ENCODE data around the gene PRKD2.
A peak's percentile ranks its signal among the peaks of the same experiment; 100 is the strongest.

Gene PRKD2

DNA sequence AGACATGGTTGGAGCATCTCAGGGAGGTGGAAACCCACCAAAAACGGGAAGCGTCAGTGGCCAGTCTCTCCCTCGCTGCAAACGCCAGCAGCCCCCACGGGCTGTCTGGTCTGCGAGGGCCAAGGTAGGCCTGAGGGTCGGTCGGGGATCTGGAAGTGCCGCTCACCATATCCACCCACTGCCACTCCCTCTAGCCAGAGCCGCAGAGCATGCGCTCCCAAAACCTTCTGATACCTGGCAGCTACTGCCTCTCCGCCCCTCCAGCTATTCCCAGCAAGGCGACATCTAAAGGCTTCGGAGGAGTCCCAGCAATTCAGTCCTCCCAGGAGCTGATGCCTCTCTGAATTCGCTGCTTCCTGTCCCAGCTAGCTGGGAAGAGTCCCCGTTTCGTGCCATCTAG lies 24.5 kb upstream of the PRKD2 start:
- no peak for DNase-seq (ENCODE audit: low spot score)

DNA sequence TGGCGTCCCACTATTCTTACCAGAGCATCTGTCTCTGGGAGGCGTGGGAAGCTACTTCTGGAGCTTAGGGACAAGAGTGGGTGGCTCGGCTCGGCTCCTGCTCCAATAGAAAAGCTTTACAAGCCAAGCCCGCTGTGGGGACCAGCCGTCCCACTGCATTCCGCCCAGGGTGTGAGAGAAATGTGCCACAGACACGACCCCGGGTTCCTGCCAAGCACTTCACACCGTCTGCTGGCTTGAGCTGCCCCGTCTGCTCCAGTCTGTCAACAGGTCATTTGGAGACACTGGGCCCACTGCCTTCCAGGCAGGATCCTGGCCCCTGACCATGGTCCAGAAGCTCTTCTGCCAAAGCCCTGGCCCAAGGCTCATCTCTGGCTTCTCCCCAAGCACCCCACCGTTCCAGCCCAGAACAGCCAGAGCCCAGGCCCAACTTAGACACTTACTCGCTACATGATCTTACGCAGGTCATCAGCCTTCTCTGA lies 22.4 kb upstream of the PRKD2 start:
- DNase-seq (ENCODE audit: low spot score) = no peak

DNA sequence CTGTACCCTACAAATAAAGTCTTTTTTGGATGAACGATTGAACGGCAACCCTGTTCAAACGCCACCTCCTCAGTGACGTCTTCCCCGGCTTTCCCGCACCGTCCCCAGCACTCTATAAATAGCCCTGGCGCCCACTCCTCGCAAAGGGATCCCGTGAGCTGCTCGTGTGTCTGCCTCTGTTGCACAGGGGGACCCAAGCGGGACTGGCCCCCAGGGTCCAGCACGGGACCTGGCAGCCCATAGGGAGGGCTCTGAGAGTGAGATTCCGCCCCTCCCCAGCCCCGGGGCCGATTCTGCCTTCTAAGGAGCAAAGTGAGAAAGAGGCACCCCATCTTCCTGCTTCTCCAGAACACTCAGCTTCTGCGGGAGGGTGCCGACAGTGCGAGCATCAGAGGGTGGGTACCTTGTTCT lies 20.9 kb upstream of the PRKD2 start:
- DNase-seq (ENCODE audit: low spot score) = no peak

DNA sequence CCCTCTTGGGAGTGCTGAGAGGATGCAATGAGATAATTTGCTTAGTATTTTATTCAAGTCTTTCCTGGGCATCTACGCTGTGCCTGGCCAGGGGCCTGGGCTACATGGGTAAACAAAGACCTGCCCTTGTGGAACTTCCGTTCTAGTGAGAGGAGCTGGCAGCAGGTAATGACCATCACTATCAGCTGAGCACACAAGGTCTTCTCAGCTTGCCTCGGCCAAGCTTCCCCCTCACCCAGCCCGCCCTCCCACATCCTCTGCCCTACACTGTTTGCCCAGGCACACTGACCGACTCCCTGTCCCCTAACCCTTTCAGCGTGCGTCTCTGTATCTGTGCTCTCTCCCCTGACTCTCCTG lies 20.4 kb upstream of the PRKD2 start:
- no peak for DNase-seq (ENCODE audit: low spot score)

DNA sequence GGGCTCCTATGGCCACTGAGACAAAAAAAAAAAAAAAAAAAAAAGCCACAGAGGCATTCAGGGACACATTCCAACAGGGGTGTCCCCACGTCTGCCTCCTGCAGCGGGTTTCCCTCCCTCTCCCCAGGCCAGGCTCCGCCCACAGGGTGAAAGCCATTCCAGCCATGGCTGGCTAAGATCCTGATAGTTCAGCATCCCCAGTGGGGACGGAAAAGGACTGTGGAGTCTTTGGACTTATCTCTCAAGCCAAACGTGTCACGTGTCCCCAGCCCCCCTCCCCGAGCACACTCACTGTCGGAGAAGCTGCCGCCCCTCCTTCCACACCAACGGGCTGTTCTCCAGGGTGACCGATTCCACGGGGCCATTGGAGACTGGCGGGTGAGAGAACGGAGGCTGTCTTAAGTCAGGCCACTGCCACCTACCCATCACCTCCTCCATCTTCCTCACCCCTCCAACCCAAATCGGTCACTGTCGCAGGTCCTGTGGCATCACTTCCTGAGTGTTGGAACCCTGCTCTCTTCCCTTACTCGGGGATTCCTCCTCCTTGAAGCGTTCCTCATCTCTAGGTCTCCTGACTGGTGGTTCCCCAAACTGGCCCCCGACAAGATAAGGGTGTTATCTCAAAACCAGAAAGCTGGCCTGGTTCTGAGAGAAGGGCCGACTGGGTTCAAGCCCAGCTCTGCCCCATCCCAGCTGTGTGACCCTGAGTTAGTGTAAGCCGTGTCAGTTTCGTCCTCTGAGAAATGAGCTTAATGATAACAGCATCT lies 19.8 kb upstream of the PRKD2 start:
- no peak for DNase-seq (ENCODE audit: low spot score)

DNA sequence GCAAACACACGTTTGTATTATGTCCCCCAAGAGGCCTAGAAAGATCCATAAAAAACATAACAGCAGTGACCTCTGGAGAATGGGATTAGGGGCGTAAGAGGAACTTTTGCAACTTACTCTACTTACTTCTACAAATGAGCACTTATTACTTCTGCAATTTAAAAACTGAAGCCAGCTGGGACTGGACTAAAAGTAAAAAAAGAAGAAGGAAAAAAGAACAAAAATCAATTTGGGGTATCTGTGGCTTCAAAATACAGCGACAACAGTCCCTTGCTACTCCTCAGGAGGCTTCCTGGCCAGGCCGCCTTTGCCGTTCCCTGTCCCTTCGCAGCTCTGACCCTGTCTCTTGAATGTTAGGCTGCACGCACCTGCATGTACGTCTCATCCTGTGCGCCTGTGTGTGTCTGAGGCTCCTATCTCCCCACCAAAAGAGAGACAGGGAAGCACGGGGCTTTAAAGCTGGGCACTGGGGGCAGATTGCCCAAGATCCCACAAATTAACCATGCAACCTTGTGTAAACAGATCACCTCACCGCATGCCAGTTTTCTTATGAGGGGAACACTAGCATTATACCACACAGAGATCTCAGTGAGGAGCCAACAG lies 16.9 kb upstream of the PRKD2 start:
- DNase-seq (ENCODE audit: low spot score) = no peak

DNA sequence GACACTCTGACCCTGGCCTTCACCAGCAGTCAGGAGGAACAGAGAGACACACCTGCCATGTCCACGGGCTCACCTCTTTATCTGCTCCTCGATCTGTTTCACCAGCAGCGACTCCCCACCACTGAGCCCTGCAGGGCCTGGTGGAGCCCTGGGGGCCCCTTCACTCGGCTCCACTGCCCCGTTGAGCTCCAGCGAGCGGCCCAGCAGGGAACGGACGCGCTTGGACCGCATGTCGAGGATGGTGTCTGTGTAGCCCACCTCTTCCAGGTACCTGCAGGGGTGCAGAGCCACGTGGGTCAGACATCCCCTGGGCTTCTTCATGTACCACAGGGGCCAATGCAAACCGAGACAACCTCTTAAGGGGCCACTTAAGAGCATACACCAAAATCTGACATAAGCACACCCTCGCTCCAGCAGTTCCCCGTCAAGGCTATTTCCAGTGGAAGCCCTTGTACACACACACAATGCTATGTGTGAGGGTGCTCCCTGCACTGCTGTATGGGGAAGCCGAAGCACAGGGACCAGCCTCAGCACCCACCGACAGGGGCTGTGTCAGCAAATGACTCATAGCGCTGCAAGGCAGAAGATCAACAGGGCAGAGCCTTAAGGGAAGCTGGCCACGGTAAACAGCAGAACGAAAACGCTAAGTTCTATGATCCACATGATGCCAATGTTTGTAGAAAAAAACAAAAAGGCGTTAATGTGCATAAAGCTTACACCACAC lies 16.2 kb upstream of the PRKD2 start:
- DNase-seq (ENCODE audit: low spot score) = no peak

DNA sequence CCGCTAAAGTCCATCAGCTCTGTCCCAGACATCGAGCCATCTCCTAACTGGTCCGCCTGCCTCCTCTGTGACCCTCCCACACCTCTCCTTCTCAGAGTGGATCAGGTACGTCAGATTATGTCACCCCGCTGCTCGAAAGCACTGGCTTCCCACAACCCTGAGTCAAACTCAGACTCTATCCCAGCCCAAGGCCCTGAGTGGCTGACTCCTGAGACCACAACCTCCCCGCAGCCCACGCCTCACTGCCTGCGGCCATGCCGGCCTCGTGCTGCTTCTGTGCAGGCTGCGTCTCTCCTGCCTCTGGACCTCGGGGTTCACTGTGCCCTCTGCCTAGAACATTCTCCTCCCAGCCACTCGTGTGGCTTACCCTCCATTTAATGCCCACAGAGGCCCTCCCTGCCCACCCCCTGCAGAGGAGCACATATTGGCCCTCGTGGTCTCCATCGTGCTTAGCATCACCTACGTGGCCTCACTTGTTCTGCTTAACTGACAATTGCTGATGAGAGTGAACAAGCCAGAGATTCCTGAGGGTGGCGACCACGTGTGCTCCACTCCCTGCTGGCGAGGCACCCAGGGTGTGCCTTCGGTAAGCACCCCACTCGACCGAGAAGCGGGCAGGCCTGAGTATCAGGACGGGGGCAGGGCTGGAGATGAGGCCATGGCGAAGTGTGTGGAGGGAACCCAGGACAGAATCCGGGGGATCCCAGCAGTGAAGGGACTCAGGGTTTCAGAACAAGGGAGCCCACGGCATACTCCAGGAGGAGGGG lies 15.4 kb upstream of the PRKD2 start:
- no peak for DNase-seq (ENCODE audit: low spot score)

DNA sequence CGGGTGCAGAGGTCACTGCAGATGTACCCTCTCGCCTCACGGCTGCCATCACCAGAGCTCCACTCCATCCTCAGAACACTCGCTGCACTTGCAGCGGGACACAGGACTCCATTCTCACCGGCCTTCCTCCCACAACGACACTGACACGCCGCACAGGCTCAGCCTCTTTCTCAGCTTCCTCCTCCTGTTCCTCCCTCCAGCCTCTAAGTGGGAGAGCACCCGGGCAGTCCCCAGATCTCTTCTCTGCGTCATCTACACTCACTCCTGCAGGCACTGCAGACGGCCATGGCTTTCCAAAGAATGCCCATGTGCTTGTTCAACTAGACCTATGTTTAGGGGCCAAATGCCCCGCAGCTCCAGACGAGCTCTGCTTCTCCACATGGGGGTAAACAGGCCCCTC lies 14.7 kb upstream of the PRKD2 start:
- no peak for DNase-seq (ENCODE audit: low spot score)

DNA sequence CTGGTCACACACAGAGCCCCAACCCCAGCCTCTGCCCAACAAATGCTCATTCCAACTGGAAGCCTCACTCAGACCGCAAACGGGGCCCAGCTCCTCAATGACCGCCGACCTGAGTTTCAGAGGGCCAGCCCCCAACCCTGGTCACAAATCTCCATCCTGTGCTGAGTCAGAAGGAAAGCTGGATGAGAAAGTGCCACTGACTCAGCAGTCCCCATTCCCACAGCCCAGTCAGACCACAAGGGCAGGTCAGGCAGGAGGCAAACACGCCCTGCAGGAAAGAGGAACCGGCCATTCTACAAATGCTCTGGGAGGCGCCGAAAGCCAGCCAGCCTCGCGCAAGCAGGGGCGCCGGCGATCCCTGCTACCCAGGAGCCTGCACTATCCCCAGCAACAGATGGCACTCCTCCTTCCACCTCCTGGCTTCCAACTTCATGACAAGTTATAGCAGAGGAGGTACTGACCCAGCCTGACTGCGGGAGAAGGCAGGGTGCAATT lies 14.1 kb upstream of the PRKD2 start:
- peak; percentile 89 for DNase-seq (ENCODE audit: low spot score)

DNA sequence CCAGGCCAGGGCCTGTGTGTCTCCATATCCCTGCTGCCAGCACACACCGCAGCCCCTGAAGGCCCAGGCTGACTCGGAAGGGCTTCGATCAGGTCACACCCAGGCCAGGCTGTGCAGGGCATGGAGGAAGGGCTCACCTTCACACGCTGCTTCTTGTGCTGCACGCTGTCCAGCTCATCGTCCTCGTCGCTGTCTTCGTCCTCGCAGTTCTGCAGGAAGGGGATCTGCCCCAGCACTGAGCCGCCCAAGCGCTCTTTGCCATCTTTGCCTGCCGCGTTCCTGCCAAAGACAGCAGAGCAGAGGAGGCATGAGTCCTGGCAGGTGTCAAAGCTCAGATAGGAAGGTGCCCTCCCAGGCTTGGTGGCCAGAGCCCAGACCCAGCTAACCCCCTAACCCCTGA lies 13.7 kb upstream of the PRKD2 start:
- no peak for DNase-seq (ENCODE audit: low spot score)

DNA sequence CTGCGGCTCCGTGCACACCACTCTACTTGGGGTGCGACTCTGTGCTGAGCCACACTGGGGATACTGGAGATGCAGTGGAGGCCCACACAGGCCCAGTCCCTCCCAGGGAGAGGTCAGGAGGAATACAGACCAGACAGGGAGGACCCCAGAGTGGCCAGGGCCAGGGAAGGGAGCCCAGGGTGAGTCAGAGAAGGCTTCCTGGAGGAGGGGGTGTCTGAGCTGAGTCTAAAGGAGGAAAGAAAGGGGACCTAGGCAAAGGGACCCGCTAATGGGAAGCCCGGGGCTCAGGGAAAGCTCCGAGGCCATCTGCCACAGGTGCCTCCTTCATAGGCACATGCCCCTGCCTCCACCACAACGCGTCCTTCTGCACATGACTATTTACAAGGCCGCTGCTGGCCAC lies 13.3 kb upstream of the PRKD2 start:
- no peak for DNase-seq (ENCODE audit: low spot score)

DNA sequence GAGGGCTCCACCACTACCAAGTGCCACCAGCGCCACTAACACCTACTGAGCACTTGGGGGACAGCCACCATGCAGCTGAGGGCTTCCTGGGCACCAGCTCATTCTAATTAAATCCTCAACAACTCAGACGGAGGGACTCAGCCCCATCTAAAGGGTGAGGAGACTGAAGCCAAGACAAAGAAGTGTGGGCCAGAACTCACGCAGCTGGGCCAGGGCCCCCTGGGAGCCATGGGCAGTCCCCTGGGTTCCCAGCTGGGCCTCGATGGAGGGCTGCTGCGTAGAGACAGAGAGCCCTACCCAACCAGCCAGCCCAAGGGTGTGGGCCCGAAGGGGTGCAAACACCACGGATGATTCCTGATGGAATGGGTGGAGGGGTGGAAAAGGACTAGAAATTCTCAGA lies 12.8 kb upstream of the PRKD2 start:
- no peak for DNase-seq (ENCODE audit: low spot score)

DNA sequence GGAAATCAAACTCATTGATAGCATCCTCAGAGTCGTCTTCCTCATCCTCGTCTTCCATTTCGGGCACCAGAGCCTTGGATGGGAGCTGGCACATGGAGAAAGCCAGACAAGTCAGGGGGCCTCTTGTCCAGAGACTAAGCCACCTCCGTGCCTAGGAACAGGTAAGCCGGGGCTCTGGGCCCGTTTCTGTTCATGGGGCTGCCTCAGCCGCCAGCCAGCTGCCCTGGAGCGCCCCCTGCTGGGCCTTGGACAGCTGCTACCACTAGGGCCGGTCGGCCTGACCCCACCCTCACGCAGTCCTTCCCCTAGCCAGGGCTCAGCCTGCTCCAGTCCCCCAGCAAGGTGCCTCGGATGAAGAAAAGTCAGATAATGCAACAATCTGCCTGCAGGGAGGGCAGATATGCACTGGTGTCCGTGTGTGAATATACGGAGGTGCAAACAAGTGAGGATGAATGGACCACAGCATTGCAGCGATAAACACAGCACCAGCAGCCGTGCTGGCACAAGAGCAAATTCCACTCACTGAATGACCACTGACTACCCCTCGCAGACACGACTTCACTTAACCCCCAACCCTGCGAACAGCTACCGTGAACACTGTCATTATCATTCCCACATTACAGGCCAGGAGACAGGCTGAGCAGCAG lies 11.9 kb upstream of the PRKD2 start:
- peak; percentile 90 for DNase-seq (ENCODE audit: low spot score)

DNA sequence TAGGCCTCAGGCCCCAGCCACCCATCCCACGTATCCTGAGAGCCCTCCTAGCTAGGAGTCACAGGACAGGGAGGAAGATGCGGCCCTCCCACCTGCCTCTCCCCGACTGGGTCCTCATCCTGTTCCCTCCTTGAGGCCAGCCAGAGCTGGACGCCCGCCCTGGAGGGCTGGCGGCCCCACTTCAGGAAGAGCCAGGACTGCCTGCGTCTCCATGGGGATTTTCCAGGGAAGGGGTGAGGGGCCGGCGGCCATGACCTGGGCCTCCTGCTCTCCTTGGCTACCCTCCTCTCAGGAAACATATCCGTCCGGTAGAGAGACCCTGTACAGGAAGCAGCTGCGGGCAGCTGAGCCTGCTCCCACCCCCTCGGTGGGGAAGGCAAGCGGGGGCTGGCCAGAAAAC lies 11.3 kb upstream of the PRKD2 start:
- DNase-seq (ENCODE audit: low spot score) = no peak

DNA sequence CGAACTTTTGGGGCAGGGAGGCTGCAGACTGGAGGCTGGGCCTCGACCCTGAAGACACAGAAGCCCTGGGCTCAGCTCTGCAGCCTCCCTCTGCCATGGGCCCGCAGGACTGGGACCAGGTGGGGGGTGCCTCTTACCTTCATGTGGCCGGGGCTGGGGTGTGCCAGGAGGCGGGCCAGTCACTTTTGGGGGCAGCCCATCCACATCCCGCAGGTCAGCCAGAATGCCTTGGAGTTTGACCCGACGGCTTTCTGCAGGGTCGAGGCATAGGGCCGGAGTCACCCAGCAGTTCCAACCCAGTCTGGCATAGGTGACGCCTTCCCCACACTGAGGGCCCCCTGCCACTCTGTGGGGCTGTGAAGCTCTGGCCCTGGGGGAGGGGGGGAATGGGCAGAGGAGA lies 10.8 kb upstream of the PRKD2 start:
- no peak for DNase-seq (ENCODE audit: low spot score)

DNA sequence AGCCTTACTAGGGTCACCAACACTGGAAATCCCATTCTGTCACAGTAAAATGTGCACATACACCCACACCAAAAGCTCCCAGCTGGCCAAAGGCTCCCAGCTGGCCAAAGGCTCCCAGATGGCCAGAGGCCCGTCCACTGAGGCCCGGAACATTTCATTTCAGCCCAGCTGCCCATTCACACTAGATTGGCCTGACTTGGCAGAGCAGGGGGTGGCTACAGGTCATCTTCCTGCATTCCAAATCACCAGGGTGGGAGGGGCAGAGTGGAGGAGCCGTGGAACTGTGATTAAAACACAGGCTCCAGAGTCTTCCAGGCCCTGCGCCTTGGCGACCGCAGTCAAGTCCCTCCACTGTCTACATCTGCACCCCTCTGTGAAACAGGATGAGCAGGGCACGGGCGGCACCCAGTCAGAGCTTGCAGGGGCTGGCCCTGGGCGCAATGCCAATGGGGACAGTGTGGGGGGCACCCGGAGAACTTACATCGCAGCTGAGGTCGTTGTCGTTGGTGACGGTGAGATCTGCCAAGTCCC lies 10.1 kb upstream of the PRKD2 start:
- DNase-seq (ENCODE audit: low spot score) = peak; percentile 12

DNA sequence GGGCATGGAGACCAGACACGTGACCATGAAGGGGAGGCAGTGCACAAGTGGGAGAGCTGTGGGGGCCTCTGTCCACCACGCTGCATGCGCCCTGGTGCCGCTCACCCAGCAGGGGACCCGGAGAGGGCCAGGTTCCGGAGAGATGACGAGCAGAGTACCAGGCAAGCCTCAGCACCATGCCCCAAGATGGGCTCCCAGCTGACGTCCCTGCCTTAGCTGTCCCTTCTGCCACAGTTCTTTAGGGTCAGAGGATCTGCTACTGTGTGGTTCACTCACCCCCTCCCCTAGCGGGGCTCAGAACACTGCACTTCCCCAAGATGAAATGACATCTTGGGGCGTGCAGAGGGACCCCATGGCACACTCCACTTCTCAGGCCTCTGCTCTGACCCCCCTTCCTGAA lies 9.6 kb upstream of the PRKD2 start:
- DNase-seq (ENCODE audit: low spot score) = no peak

DNA sequence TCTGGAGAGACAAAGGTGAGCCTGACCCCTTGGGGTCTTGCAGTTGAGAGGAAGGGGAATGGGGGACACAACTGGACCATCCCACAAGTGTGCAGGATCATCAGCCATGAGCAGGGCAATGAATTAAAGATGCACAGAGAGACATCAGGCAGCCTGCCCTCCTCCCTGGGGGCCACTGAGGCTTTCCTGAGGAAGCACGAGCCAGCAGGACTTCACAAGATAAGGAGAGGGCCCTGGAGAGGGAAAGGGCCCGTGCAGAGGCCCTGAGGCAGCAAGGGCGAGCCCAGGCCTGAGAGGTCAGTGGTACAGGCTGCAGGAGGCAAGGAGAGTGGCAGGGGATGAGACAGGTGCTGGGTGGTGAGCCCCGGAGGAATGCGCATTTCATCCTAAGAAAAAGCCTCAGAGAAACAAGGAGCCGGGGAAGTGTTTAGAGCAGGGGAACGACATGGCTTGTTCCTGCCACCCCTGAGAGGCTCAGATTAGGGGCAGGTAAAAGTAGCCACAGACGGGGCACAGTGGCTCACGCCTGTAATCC lies 9.0 kb upstream of the PRKD2 start:
- DNase-seq (ENCODE audit: low spot score) = no peak

DNA sequence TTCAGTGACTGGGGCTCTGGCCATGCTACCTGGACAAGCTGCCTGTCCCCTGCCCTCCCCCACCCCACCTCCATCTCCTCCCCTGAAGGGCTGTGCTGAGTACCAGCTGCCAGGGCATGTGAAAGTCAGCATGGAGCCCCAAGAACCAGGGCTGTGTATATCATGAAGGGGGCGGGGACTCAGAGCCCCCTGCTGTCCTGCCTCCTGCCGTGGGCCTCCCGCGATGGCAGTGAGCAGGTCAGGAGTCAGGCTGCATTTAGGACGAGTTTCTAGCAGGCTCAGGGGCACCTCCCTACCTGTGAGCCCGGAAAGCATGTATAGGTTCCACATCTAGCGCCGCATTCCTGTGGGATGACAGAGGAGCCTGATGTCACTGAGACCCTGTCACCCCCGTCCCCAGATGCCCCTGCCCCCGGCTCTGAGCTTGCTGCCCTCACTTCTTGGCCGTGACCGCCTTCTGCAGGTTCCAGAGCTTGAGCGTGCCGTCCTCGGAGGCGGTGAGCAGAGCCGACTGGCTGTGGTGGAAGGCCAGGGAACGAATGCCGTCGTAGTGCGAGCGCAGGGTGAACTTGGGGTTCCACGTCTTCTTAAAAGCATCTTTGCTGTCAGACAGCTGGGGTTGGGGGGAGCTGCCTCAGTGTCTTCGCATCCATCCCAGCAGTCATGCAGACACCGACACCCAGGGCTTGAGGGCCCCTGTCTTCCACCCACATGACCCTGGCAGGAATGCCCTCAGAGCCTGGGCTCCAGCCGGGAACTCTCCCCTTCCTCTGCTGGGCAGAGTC lies 8.3 kb upstream of the PRKD2 start:
- DNase-seq (ENCODE audit: low spot score) = no peak

DNA sequence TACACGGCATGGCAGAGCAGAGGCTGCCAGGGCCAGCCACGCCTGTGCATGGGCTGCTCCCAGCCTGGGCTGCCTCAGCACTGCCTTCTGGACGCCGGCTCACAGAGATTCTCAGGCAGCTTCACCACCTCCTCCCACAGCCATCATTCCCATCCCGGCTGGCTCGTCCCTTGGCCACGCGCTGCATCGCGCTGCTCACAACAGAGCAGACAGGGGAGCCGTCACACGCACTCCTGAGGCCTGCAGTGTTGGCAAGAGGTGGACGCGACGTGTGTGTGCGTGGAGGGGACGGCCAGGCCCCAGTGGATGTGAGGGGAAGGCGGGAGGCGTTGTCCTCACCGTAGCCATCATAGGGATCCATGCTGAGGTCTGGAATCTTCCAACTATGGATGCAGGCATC lies 7.6 kb upstream of the PRKD2 start:
- no peak for DNase-seq (ENCODE audit: low spot score)
